ENCODE results near the gene RINL. TPM values are rescaled to one million over a fixed set of nuclear protein-coding genes. Genes with fewer than 3 reads are reported as not detected.
A peak's percentile ranks its signal among the peaks of the same experiment; 100 is the strongest.

Gene RINL, protein sequence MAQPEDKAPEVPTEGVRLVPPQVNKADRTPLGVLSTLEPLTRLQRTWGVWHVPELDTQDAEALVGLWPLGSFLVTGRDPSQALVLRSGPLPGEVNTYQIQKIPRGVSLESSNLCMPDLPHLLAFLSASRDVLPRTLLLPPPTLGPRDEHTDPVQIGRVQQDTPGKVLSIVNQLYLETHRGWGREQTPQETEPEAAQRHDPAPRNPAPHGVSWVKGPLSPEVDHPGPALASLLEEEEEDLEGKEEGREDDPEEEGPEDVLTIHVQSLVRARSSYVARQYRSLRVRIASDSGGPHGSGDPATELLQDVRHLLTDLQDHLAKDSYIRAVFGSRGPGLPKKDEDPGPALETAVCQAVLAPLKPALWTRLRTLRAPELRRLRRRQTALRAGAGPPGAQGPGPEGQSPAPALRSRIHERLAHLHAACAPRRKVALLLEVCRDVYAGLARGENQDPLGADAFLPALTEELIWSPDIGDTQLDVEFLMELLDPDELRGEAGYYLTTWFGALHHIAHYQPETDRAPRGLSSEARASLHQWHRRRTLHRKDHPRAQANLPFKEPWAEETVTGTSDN
- total RNA-seq (ENCODE audit: unreplicated experiment): 2.7 TPM
- long read RNA-seq, partial matches to known transcripts: 0 of 1 reads
- long read RNA-seq, other reads (novel, unspliced or antisense): 0 of 1 reads

DNA sequence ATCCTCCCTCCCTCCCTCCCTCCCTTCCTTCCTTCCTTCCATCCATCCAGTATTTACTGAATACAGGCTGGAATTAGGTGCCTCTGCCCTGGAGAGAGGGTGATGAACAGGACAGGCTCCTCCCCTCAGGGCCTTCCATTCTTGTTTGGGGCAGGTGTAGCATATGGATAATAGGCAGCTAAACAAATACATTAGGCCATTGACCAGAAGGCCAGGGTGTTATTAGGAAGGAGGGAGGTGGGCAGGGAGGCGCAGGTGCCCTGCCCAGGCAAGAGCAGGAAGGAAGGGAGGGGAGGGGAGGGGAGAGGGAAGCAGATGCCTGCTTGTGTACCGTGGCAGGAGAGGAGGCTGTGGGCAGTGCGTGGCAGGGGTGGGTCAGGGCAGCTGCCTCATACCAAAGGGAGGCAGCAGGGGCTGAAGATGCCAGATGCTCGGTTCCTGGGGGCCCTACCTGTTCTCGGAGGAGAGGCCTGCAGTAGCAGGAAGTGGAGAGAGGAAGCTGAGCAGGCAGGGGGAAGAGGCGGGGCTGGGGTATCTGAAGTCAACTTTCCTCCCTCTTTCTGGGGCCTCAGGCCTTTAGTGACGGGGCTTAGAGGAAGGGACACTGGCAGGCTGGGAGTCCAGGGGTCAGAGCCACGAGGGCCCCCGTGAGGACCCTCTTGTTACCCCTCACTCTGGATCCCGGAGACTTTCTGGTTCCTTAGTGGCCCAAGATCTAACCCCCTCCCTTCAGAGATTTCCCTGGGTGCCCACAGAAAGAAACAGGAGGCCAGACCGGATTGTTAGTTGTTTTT is at the start of gene RINL:
RINL (minus strand) TSS at position 495 of the 794 bp plus-strand sequence. CDS start 1,533 bp downstream, outside the sequence.
- Mint-ChIP-seq H3K27ac (ENCODE audit: unreplicated experiment) (peak within 1 kb of the TSS; percentile 82), H3K27me3 (ENCODE audit: unreplicated experiment) (no peaks in the 10 kb centered on the region), H3K4me3 (ENCODE audit: unreplicated experiment) (peak within 1 kb of the TSS; percentile 6), H3K36me3 (ENCODE audit: unreplicated experiment) (no peaks in the 10 kb centered on the region), H3K4me1 (ENCODE audit: low read depth, unreplicated experiment) (peaks cover 18% of the 10 kb centered on the region), H3K9me3 (ENCODE audit: unreplicated experiment) (peaks cover 3% of the 10 kb centered on the region)
- DNase-seq: no peak
- TF ChIP-seq, protein P1, sequence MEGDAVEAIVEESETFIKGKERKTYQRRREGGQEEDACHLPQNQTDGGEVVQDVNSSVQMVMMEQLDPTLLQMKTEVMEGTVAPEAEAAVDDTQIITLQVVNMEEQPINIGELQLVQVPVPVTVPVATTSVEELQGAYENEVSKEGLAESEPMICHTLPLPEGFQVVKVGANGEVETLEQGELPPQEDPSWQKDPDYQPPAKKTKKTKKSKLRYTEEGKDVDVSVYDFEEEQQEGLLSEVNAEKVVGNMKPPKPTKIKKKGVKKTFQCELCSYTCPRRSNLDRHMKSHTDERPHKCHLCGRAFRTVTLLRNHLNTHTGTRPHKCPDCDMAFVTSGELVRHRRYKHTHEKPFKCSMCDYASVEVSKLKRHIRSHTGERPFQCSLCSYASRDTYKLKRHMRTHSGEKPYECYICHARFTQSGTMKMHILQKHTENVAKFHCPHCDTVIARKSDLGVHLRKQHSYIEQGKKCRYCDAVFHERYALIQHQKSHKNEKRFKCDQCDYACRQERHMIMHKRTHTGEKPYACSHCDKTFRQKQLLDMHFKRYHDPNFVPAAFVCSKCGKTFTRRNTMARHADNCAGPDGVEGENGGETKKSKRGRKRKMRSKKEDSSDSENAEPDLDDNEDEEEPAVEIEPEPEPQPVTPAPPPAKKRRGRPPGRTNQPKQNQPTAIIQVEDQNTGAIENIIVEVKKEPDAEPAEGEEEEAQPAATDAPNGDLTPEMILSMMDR (IDR thresholded peaks at IDR 0.05; ENCODE audit: partially characterized antibody, unreplicated experiment): no peak

DNA sequence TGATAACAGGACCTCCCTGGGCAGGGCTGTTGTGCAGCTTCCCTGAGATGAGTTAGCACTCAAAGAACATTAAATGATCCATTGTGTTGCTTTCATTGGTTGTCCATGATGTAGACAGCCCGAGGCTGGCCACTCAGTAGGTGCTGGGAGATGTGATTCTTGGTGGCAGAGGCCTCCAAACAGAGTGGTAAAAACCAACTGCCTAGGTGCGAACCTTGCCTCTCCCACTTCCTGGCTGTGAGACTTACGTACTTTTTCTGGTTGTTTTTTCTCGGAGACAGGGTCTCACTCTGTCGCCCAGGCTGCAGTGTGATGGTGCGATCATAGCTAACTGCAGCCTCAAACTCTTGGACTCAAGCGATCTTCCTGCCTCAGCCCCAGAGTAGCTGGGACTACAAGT is 46.3 kb upstream of the RINL start:
- Mint-ChIP-seq H3K36me3 (ENCODE audit: unreplicated experiment) (no peaks in the 10 kb centered on the region), H3K4me3 (ENCODE audit: unreplicated experiment) (no peak overlapping the region), H3K27ac (ENCODE audit: unreplicated experiment) (no peak overlapping the region), H3K27me3 (ENCODE audit: unreplicated experiment) (no peaks in the 10 kb centered on the region), H3K4me1 (ENCODE audit: low read depth, unreplicated experiment) (peaks cover 1% of the 10 kb centered on the region), H3K9me3 (ENCODE audit: unreplicated experiment) (no peaks in the 10 kb centered on the region)
- TF ChIP-seq, protein P1 (IDR thresholded peaks at IDR 0.05; ENCODE audit: partially characterized antibody, unreplicated experiment): no peak
- DNase-seq: no peak

DNA sequence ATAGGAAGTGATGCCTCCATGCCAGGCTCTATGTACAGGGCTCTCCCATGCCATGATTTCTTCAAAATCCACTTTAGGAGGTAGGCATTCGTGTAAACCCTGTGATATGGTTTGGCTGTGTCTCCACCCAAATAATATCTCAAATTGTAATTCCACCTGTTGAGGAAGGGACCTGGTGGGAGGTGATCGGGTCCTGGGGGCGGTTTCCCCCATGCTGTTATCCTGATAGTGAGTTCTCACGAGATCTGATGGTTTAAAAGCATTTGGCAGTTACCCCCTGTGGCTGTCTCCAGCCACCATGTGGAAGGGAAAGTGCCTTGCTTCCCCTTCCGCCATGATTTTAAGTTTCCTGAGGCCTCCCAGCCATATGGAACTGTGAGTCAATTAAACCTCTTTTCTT is 44.4 kb upstream of the RINL start:
- H3K4me1 Mint-ChIP-seq (ENCODE audit: low read depth, unreplicated experiment): peaks cover 4% of the 10 kb centered on the region
- H3K27ac Mint-ChIP-seq (ENCODE audit: unreplicated experiment): no peak overlapping the region
- DNase-seq: no peak
- H3K4me3 Mint-ChIP-seq (ENCODE audit: unreplicated experiment): no peak overlapping the region
- H3K9me3 Mint-ChIP-seq (ENCODE audit: unreplicated experiment): no peaks in the 10 kb centered on the region
- H3K36me3 Mint-ChIP-seq (ENCODE audit: unreplicated experiment): no peaks in the 10 kb centered on the region
- no peaks in the 10 kb centered on the region for H3K27me3 Mint-ChIP-seq (ENCODE audit: unreplicated experiment)
- TF ChIP-seq, protein P1 (IDR thresholded peaks at IDR 0.05; ENCODE audit: partially characterized antibody, unreplicated experiment): no peak

DNA sequence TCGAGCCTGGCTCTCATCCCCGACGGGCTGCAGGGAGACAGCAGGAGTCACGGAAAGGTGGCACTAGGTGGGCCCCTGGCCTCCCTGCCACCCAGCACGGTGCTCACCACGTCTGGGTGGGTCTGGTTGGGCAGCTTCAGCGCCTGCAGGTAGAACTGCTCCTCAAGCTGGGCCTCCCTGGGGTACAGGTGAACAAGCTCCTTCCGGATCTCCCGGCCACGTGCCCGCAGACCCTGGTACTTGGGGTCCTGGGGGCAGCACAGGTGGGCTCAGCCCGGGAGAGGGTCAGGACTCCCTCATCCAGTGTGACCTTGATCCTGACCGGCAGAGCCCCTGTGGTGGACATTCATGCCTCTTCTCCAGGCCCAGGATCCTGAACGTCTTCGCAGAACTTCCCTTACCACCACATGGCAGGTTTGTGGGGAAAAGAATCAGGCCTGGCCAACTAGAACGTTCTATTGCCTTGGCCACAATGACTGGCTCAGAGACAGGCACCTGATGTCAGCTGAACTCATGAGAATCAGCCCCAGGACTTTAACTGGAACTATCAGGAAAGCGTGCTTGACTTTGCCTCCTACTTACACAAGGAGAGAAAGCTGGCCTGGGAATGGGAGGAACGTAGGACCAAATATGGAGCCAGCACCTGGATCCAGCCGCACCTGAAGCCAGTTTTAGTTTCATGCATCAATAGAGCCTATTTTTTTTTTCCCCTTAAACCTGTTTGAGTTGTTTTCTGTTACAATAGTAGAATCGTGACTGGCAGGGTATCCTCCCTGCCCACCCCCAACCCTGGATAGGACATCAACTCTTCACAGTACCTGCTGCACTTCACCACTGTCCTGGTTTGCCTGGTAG is 43.6 kb upstream of the RINL start:
- no peak overlapping the region for H3K4me3 Mint-ChIP-seq (ENCODE audit: unreplicated experiment)
- TF ChIP-seq, protein P1 (IDR thresholded peaks at IDR 0.05; ENCODE audit: partially characterized antibody, unreplicated experiment): no peak
- H3K27me3 Mint-ChIP-seq (ENCODE audit: unreplicated experiment): no peaks in the 10 kb centered on the region
- H3K9me3 Mint-ChIP-seq (ENCODE audit: unreplicated experiment): no peaks in the 10 kb centered on the region
- H3K4me1 Mint-ChIP-seq (ENCODE audit: low read depth, unreplicated experiment): peaks cover 4% of the 10 kb centered on the region
- no peak for DNase-seq
- no peaks in the 10 kb centered on the region for H3K36me3 Mint-ChIP-seq (ENCODE audit: unreplicated experiment)
- no peak overlapping the region for H3K27ac Mint-ChIP-seq (ENCODE audit: unreplicated experiment)

Data from glutamatergic neuron (in vitro differentiated cells).